Natural killer cell (primary cell): Measurements from ENCODE around the gene BACH1. TPM values are rescaled to one million over a fixed set of nuclear protein-coding genes. Genes with fewer than 3 reads are reported as not detected.
A peak's percentile ranks its signal among the peaks of the same experiment; 100 is the strongest.

Experiments
- ATAC-seq, 3 donors: fragments of 150-1000 bp in 2 of 3; fragments of 200-7000 bp in 1 of 3; cut with Tn5 transposase; 1 replicate in 1 of 3; 2 replicates in 2 of 3; pipeline ENCODE4 v1.10.0; 2021; ENCODE audit warnings: mild to moderate bottlenecking in 2 of 3, moderate library complexity in 2 of 3
- DNase-seq, 2 donors: peaks; one replicate each; pipeline versions ENCODE4 v3.0.0 to v3.0.0-alpha.2; 2013 to 2021; ENCODE audit warnings: mixed read lengths in 1 of 2
- H3K27ac ChIP-seq: one replicate; pipeline ENCODE4 v1.5.1; 2013; ENCODE audit warnings: mild to moderate bottlenecking, low read length
- H3K27me3 ChIP-seq: one replicate; pipeline ENCODE4 v1.6.1; 2013; ENCODE audit warnings: low read length; ENCODE audit not compliant: control insufficient read depth, insufficient read depth
- H3K36me3 ChIP-seq: one replicate; pipeline ENCODE4 v1.6.1; 2013; ENCODE audit warnings: low read length; ENCODE audit not compliant: control insufficient read depth, insufficient read depth
- H3K4me1 ChIP-seq: one replicate; pipeline ENCODE4 v1.6.1; 2013; ENCODE audit warnings: low read length; ENCODE audit not compliant: control insufficient read depth, insufficient read depth
- H3K4me3 ChIP-seq: one replicate; pipeline ENCODE4 v1.5.1; 2013; ENCODE audit warnings: low read length
- H3K9me3 ChIP-seq: one replicate; pipeline ENCODE4 v1.6.1; 2013; ENCODE audit warnings: low read length; ENCODE audit not compliant: control insufficient read depth, insufficient read depth
- H3K27ac Mint-ChIP-seq, 2 donors: one replicate each; pipeline ENCODE4 v1.8.0; 2022; ENCODE audit warnings: mild to moderate bottlenecking in 2 of 2, mixed read lengths in 2 of 2, moderate library complexity in 1 of 2
- H3K27me3 Mint-ChIP-seq, 2 donors: one replicate each; pipeline ENCODE4 v1.8.0; 2022; ENCODE audit warnings: low read depth in 2 of 2, mixed read lengths in 2 of 2
- H3K36me3 Mint-ChIP-seq: one replicate; pipeline ENCODE4 v1.8.0; 2022; ENCODE audit warnings: mixed read lengths
- H3K4me1 Mint-ChIP-seq, 2 donors: one replicate each; pipeline ENCODE4 v1.8.0; 2022; ENCODE audit warnings: mixed read lengths in 2 of 2
- H3K4me3 Mint-ChIP-seq: one replicate; pipeline ENCODE4 v1.8.0; 2022; ENCODE audit warnings: mild to moderate bottlenecking, moderate library complexity, mixed read lengths
- H3K9me3 Mint-ChIP-seq, 2 donors: one replicate each; pipeline ENCODE4 v1.8.0; 2022; ENCODE audit warnings: mixed read lengths in 2 of 2
- CTCF ChIP-seq: fragments of 200-600 bp; IDR thresholded peaks from one replicate; pipeline ENCODE4 v1.8.0; 2022; ENCODE audit warnings: antibody characterized with exemption
- WGBS: methylation state at CpG from one replicate; pipeline ENCODE4 v1.1.7; 2013; ENCODE audit warnings: missing lambda C conversion rate; ENCODE audit not compliant: insufficient coverage; 5-methylcytosine and 5-hydroxymethylcytosine counted together
- intact Hi-C: fragments of 100-400 bp; cut with micrococcal nuclease; formaldehyde crosslinking; loops from one replicate; pipeline ENCODE4 v1.14.2; 2022
- total RNA-seq, 4 donors: library from RNA; stranded (reverse); fragments of 120-200 nt in 1 of 4; gene quantifications; one replicate each; pipeline versions ENCODE4 v1.2.3 to v1.2.4, GENCODE V29; 2013 to 2022

BACH1 gene
- total RNA-seq, 3 donors from 2014 or later (not counting 1 experiment from before 2014, with no cell fraction given) = 74.2 to 111 (median 86.3) TPM

GRCh38 chr21:29300807-29301138, 2.1 kb downstream of the BACH1 start:
- peak overlapping the region; percentile 84 to 95 for H3K27ac Mint-ChIP-seq
- TF ChIP-seq CTCF = no peak
- H3K27me3 Mint-ChIP-seq = no peaks in the 10 kb centered on the region
- H3K9me3 Mint-ChIP-seq = no peaks in the 10 kb centered on the region
- no peak for DNase-seq
- intact Hi-C loops = loop anchor here (2.0 kb wide), 1 partner anchor 228 kb away; the partner anchor contains the start of gene CCT8
- no peaks in the 10 kb centered on the region for H3K9me3 ChIP-seq
- H3K4me1 ChIP-seq = peaks cover 17% of the 10 kb centered on the region
- no peaks in the 10 kb centered on the region for H3K36me3 ChIP-seq
- H3K36me3 Mint-ChIP-seq = no peaks in the 10 kb centered on the region
- H3K27me3 ChIP-seq = no peaks in the 10 kb centered on the region
- no peak overlapping the region for H3K4me3 ChIP-seq
- H3K4me1 Mint-ChIP-seq = peaks cover 43 to 58% of the 10 kb centered on the region in 2 donors
- ATAC-seq = no peak
- 64% methylated on average over 2 of the region's 3 CpGs for WGBS
- no peak overlapping the region for H3K27ac ChIP-seq
- peak overlapping the region; percentile 94 for H3K4me3 Mint-ChIP-seq

GRCh38 chr21:29301691-29302090, 3.0 kb downstream of the BACH1 start:
- Mint-ChIP-seq H3K9me3 (no peaks in the 10 kb centered on the region), H3K4me3 (no peak overlapping the region), H3K27me3 (no peaks in the 10 kb centered on the region), H3K27ac (peak overlapping the region in 1 of 2 donors; percentile 49), H3K4me1 (peaks cover 47 to 57% of the 10 kb centered on the region in 2 donors), H3K36me3 (no peaks in the 10 kb centered on the region)
- intact Hi-C loops = loop anchor here (2.0 kb wide), 1 partner anchor 229 kb away; the partner anchor contains the start of gene CCT8
- H3K4me3 ChIP-seq = no peak overlapping the region
- no peak for DNase-seq
- H3K4me1 ChIP-seq = peaks cover 17% of the 10 kb centered on the region
- H3K36me3 ChIP-seq = peaks cover 2% of the 10 kb centered on the region
- no peaks in the 10 kb centered on the region for H3K27me3 ChIP-seq
- no peak for TF ChIP-seq CTCF
- WGBS = no CpG with 5 or more reads among the region's 6 CpGs
- H3K27ac ChIP-seq = no peak overlapping the region
- no peak for ATAC-seq
- no peaks in the 10 kb centered on the region for H3K9me3 ChIP-seq

GRCh38 chr21:29302359-29302875, 3.7 kb downstream of the BACH1 start:
- Histone ChIP-seq H3K27me3 (no peaks in the 10 kb centered on the region), H3K27ac (no peak overlapping the region), H3K4me1 (peaks cover 19% of the 10 kb centered on the region), H3K4me3 (no peak overlapping the region), H3K9me3 (no peaks in the 10 kb centered on the region), H3K36me3 (peaks cover 2% of the 10 kb centered on the region)
- H3K36me3 Mint-ChIP-seq = no peaks in the 10 kb centered on the region
- H3K4me1 Mint-ChIP-seq = peaks cover 47 to 57% of the 10 kb centered on the region in 2 donors
- peak overlapping the region in 1 of 2 donors; percentile 49 for H3K27ac Mint-ChIP-seq
- intact Hi-C loops = no loop called here
- 77% methylated on average over 5 of the region's 5 CpGs for WGBS
- no peak for TF ChIP-seq CTCF
- no peak overlapping the region for H3K4me3 Mint-ChIP-seq
- no peaks in the 10 kb centered on the region for H3K9me3 Mint-ChIP-seq
- DNase-seq (no peak), ATAC-seq (no peak)
- no peaks in the 10 kb centered on the region for H3K27me3 Mint-ChIP-seq

GRCh38 chr21:29303288-29303687, 4.6 kb downstream of the BACH1 start:
- Histone ChIP-seq H3K4me1 (peaks cover 14% of the 10 kb centered on the region), H3K9me3 (no peaks in the 10 kb centered on the region), H3K36me3 (peaks cover 2% of the 10 kb centered on the region), H3K27me3 (no peaks in the 10 kb centered on the region), H3K27ac (no peak overlapping the region), H3K4me3 (no peak overlapping the region)
- 100% methylated on average over 2 of the region's 2 CpGs for WGBS
- ATAC-seq (no peak), DNase-seq (no peak)
- H3K9me3 Mint-ChIP-seq = no peaks in the 10 kb centered on the region
- peaks cover 47 to 52% of the 10 kb centered on the region in 2 donors for H3K4me1 Mint-ChIP-seq
- H3K36me3 Mint-ChIP-seq = no peaks in the 10 kb centered on the region
- intact Hi-C loops = no loop called here
- H3K27me3 Mint-ChIP-seq = no peaks in the 10 kb centered on the region
- no peak for TF ChIP-seq CTCF
- peak overlapping the region in 1 of 2 donors; percentile 49 for H3K27ac Mint-ChIP-seq
- no peak overlapping the region for H3K4me3 Mint-ChIP-seq
